ENCODE data around the gene USP34.
"Not testable (repeated sequence)": the region's sequence is repeated elsewhere in the genome, so short reads cannot be mapped to it uniquely, and the experiment has no call there.

Gene USP34

GRCh38 chr2:61247204-61247812 lies 223.6 kb downstream of the USP34 start:
- no peak for DNase-seq (ENCODE audit: low spot score)

GRCh38 chr2:61244694-61245093 lies 226.2 kb downstream of the USP34 start:
- DNase-seq (ENCODE audit: low spot score) = no peak

- DNase-seq (ENCODE audit: low spot score) = no peak
These were observed 229.6 kb downstream of the USP34 start for GRCh38 chr2:61241266-61241665.

- DNase-seq (ENCODE audit: low spot score) = no peak
These were observed 232.5 kb downstream of the USP34 start for GRCh38 chr2:61238219-61239012.

GRCh38 chr2:61235716-61236115 lies 235.2 kb downstream of the USP34 start:
- no peak for DNase-seq (ENCODE audit: low spot score)

- no peak for DNase-seq (ENCODE audit: low spot score)
These were observed 237.3 kb downstream of the USP34 start for GRCh38 chr2:61233581-61233980.

- DNase-seq (ENCODE audit: low spot score) = no peak
These were observed 241.0 kb downstream of the USP34 start for GRCh38 chr2:61229936-61230335.

- no peak for DNase-seq (ENCODE audit: low spot score)
These were observed 248.3 kb downstream of the USP34 start for GRCh38 chr2:61222567-61222966.

- DNase-seq (ENCODE audit: low spot score) = no peak
These were observed 249.1 kb downstream of the USP34 start for GRCh38 chr2:61221819-61222218.

GRCh38 chr2:61220768-61221167 lies 250.1 kb downstream of the USP34 start:
- no peak for DNase-seq (ENCODE audit: low spot score)

- DNase-seq (ENCODE audit: low spot score) = no peak
These were observed 252.1 kb downstream of the USP34 start for GRCh38 chr2:61218817-61219170.

- no peak for DNase-seq (ENCODE audit: low spot score)
These were observed 252.6 kb downstream of the USP34 start for GRCh38 chr2:61218076-61218816.

- DNase-seq (ENCODE audit: low spot score) = no peak
These were observed 256.7 kb downstream of the USP34 start for GRCh38 chr2:61214171-61214570.

- no peak for DNase-seq (ENCODE audit: low spot score)
These were observed 260.4 kb downstream of the USP34 start for GRCh38 chr2:61210332-61210981.

GRCh38 chr2:61205132-61205531 lies 265.8 kb downstream of the USP34 start:
- no peak for DNase-seq (ENCODE audit: low spot score)

- DNase-seq (ENCODE audit: low spot score) = no peak
These were observed 274.2 kb downstream of the USP34 start for GRCh38 chr2:61196671-61197070.

- not testable (repeated sequence) for DNase-seq (ENCODE audit: low spot score)
These were observed 276.2 kb downstream of the USP34 start for GRCh38 chr2:61194646-61195045.

- DNase-seq (ENCODE audit: low spot score) = no peak
These were observed 277.0 kb downstream of the USP34 start for GRCh38 chr2:61193670-61194561.

GRCh38 chr2:61187085-61187484 lies 283.8 kb downstream of the USP34 start:
- no peak for DNase-seq (ENCODE audit: low spot score)

- no peak for DNase-seq (ENCODE audit: low spot score)
These were observed 285.6 kb downstream of the USP34 start for GRCh38 chr2:61185231-61185728.

- no peak for DNase-seq (ENCODE audit: low spot score)
These were observed 286.6 kb downstream of the USP34 start for GRCh38 chr2:61184263-61184662.
